Nephron (organoid): ENCODE measurements around the gene INHBE.

Source experiments
- H3K27ac Mint-ChIP-seq, 3 experiments: 2 replicates each; pipeline ENCODE4 v1.8.0; 2020; ENCODE audit warnings: mixed read lengths in 3 of 3, mild to moderate bottlenecking in 2 of 3, moderate library complexity in 1 of 3
- H3K27me3 Mint-ChIP-seq: 2 replicates; pipeline ENCODE4 v1.8.0; 2021; ENCODE audit warnings: low read depth, mild to moderate bottlenecking, moderate library complexity, mixed read lengths
- H3K36me3 Mint-ChIP-seq: 2 replicates; pipeline ENCODE4 v1.8.0; 2020; ENCODE audit warnings: low read depth, mixed read lengths
- H3K4me1 Mint-ChIP-seq: 2 replicates; pipeline ENCODE4 v1.8.0; 2020; ENCODE audit warnings: mixed read lengths
- H3K4me3 Mint-ChIP-seq, 3 experiments: 2 replicates each; pipeline ENCODE4 v1.8.0; 2020; ENCODE audit warnings: mild to moderate bottlenecking in 3 of 3, mixed read lengths in 3 of 3, moderate library complexity in 2 of 3
- H3K9me3 Mint-ChIP-seq: 2 replicates; pipeline ENCODE4 v1.8.0; 2020; ENCODE audit warnings: mixed read lengths
- CTCF ChIP-seq, 3 experiments: fragments of 200-600 bp; sonication (generic); IDR thresholded peaks; one replicate each; pipeline ENCODE4 v1.5.0; 2021; ENCODE audit warnings: antibody characterized with exemption in 3 of 3; ENCODE audit not compliant: unreplicated experiment in 3 of 3

Gene INHBE

GRCh38 chr12:57473886-57474285, 18.8 kb downstream of the INHBE start:
- H3K27me3 Mint-ChIP-seq: peaks cover 83% of the 10 kb centered on the region
- H3K36me3 Mint-ChIP-seq: peaks cover 3% of the 10 kb centered on the region
- peak overlapping the region in 2 of 3 experiments; percentile 20 to 60 for H3K4me3 Mint-ChIP-seq
- H3K27ac Mint-ChIP-seq: no peak overlapping the region
- no peak for TF ChIP-seq CTCF (IDR thresholded peaks at IDR 0.05; ENCODE audit: unreplicated experiment in 3 of 3)
- H3K4me1 Mint-ChIP-seq: peaks cover 25% of the 10 kb centered on the region
- H3K9me3 Mint-ChIP-seq: no peaks in the 10 kb centered on the region

- peaks cover 25% of the 10 kb centered on the region for H3K4me1 Mint-ChIP-seq
- H3K4me3 Mint-ChIP-seq: peak overlapping the region; percentile 25 to 60 (median 27)
- peaks cover 85% of the 10 kb centered on the region for H3K27me3 Mint-ChIP-seq
- no peak for TF ChIP-seq CTCF (IDR thresholded peaks at IDR 0.05; ENCODE audit: unreplicated experiment in 3 of 3)
- H3K9me3 Mint-ChIP-seq: no peaks in the 10 kb centered on the region
- no peak overlapping the region for H3K27ac Mint-ChIP-seq
- peaks cover 3% of the 10 kb centered on the region for H3K36me3 Mint-ChIP-seq
These were observed 19.3 kb downstream of the INHBE start for GRCh38 chr12:57474430-57474829.

GRCh38 chr12:57474862-57475261, 19.8 kb downstream of the INHBE start:
- no peak for TF ChIP-seq CTCF (IDR thresholded peaks at IDR 0.05; ENCODE audit: unreplicated experiment in 3 of 3)
- Mint-ChIP-seq H3K4me1 (peaks cover 25% of the 10 kb centered on the region), H3K36me3 (peaks cover 3% of the 10 kb centered on the region), H3K9me3 (no peaks in the 10 kb centered on the region), H3K27me3 (peaks cover 89% of the 10 kb centered on the region), H3K27ac (no peak overlapping the region), H3K4me3 (peak overlapping the region; percentile 25 to 60 (median 27))

GRCh38 chr12:57475271-57476161, 20.4 kb downstream of the INHBE start:
- H3K9me3 Mint-ChIP-seq: no peaks in the 10 kb centered on the region
- no peak for TF ChIP-seq CTCF (IDR thresholded peaks at IDR 0.05; ENCODE audit: unreplicated experiment in 3 of 3)
- peaks cover 3% of the 10 kb centered on the region for H3K36me3 Mint-ChIP-seq
- H3K4me3 Mint-ChIP-seq: peak overlapping the region; percentile 56 to 78 (median 65)
- no peak overlapping the region for H3K27ac Mint-ChIP-seq
- peaks cover 25% of the 10 kb centered on the region for H3K4me1 Mint-ChIP-seq
- peaks cover 95% of the 10 kb centered on the region for H3K27me3 Mint-ChIP-seq

GRCh38 chr12:57476162-57476992, 21.3 kb downstream of the INHBE start:
- H3K4me1 Mint-ChIP-seq: peaks cover 25% of the 10 kb centered on the region
- no peaks in the 10 kb centered on the region for H3K9me3 Mint-ChIP-seq
- H3K27ac Mint-ChIP-seq: no peak overlapping the region
- TF ChIP-seq CTCF (IDR thresholded peaks at IDR 0.05; ENCODE audit: unreplicated experiment in 3 of 3): peak in 1 of 3 experiments; percentile 14
- peak overlapping the region; percentile 45 to 78 (median 48) for H3K4me3 Mint-ChIP-seq
- peaks cover 3% of the 10 kb centered on the region for H3K36me3 Mint-ChIP-seq
- peaks cover 97% of the 10 kb centered on the region for H3K27me3 Mint-ChIP-seq
